ENCODE measurements around the gene RFPL3.

The RFPL3 gene

GRCh38 chr22:32401486-32401885 is 43.8 kb downstream of the RFPL3 start:
- no peak for TF ChIP-seq CTCF (IDR thresholded peaks at IDR 0.05; ENCODE audit: low read depth, low read length)

GRCh38 chr22:32404021-32404420 is 46.4 kb downstream of the RFPL3 start:
- no peak overlapping the region for H3K4me3 ChIP-seq (ENCODE audit: low read depth, low read length)
- no peak for TF ChIP-seq CTCF (IDR thresholded peaks at IDR 0.05; ENCODE audit: low read depth, low read length)

More at GRCh38 chr22:32401486-32401885, 43.8 kb downstream of the RFPL3 start:
- no peak overlapping the region for H3K4me3 ChIP-seq (ENCODE audit: low read depth, low read length)

- H3K4me3 ChIP-seq (ENCODE audit: low read depth, low read length) = no peak overlapping the region
- no peak for TF ChIP-seq CTCF (IDR thresholded peaks at IDR 0.05; ENCODE audit: low read depth, low read length)
Measured at GRCh38 chr22:32407312-32407711, 49.6 kb downstream of the RFPL3 start.

- no peak overlapping the region for H3K4me3 ChIP-seq (ENCODE audit: low read depth, low read length)
- no peak for TF ChIP-seq CTCF (IDR thresholded peaks at IDR 0.05; ENCODE audit: low read depth, low read length)
Measured at GRCh38 chr22:32407936-32408335, 50.3 kb downstream of the RFPL3 start.

GRCh38 chr22:32409977-32410376 is 52.3 kb downstream of the RFPL3 start:
- TF ChIP-seq CTCF (IDR thresholded peaks at IDR 0.05; ENCODE audit: low read depth, low read length) = no peak
- H3K4me3 ChIP-seq (ENCODE audit: low read depth, low read length) = no peak overlapping the region

- no peak for TF ChIP-seq CTCF (IDR thresholded peaks at IDR 0.05; ENCODE audit: low read depth, low read length)
- H3K4me3 ChIP-seq (ENCODE audit: low read depth, low read length) = no peak overlapping the region
Measured at GRCh38 chr22:32410459-32410858, 52.8 kb downstream of the RFPL3 start.
